ENCODE results near the gene MLXIPL. TPM values are rescaled to one million over a fixed set of nuclear protein-coding genes. Genes with fewer than 3 reads are reported as not detected.

Gene MLXIPL
- total and polyA plus RNA-seq, 7 donors, result 1.6 to 15.0 (median 7.2) TPM

- 63 to 70% methylated on average over 19 of the region's 19 CpGs for WGBS, 2 donors
- Histone ChIP-seq H3K27me3 (no peaks in the 10 kb centered on the region), H3K4me1 (peaks cover 0 to 21% (median 20%) of the 10 kb centered on the region in 4 donors), H3K36me3 (no peaks in the 10 kb centered on the region), H3K9me3 (no peaks in the 10 kb centered on the region), H3K4me3 (peak overlapping the region in 1 of 4 donors; percentile 75), H3K27ac (no peak overlapping the region)
- intact Hi-C loops (cut with DNase I), result loop anchor here (5.0 kb wide), 1 partner anchor 48 kb away; the partner anchor contains the start of gene STX1A
- TF ChIP-seq EP300 (IDR thresholded peaks at IDR 0.05) (no peak), POLR2A (IDR thresholded peaks at IDR 0.05) (no peak), CTCF (IDR thresholded peaks at IDR 0.05) (no peak), POLR2AphosphoS5 (IDR thresholded peaks at IDR 0.05) (no peak)
- DNase-seq, result no peak
These were observed 45.0 kb upstream of the MLXIPL start for GRCh38 chr7:73669288-73669701.

- TF ChIP-seq CTCF (IDR thresholded peaks at IDR 0.05) (no peak), POLR2AphosphoS5 (IDR thresholded peaks at IDR 0.05) (no peak), POLR2A (IDR thresholded peaks at IDR 0.05) (no peak), EP300 (IDR thresholded peaks at IDR 0.05) (no peak)
- Histone ChIP-seq H3K4me1 (peaks cover 0 to 21% (median 20%) of the 10 kb centered on the region in 4 donors), H3K36me3 (no peaks in the 10 kb centered on the region), H3K9me3 (no peaks in the 10 kb centered on the region), H3K27me3 (no peaks in the 10 kb centered on the region), H3K4me3 (peak overlapping the region; percentile 49 to 80 (median 76)), H3K27ac (no peak overlapping the region)
- WGBS, 2 donors, result 23 to 35% methylated on average over 5 of the region's 5 CpGs
- DNase-seq, result no peak
- intact Hi-C loops (cut with DNase I), result loop anchor here (5.0 kb wide), 1 partner anchor 48 kb away; the partner anchor contains the start of gene STX1A
These were observed 44.5 kb upstream of the MLXIPL start for GRCh38 chr7:73668886-73669230.

GRCh38 chr7:73668103-73668885, 44.0 kb upstream of the MLXIPL start:
- Histone ChIP-seq H3K36me3 (no peaks in the 10 kb centered on the region), H3K9me3 (no peaks in the 10 kb centered on the region), H3K4me3 (peak overlapping the region; percentile 49 to 80 (median 76)), H3K27ac (peak overlapping the region in 3 of 4 donors; percentile 25 to 66 (median 41)), H3K4me1 (peaks cover 0 to 21% (median 20%) of the 10 kb centered on the region in 4 donors), H3K27me3 (no peaks in the 10 kb centered on the region)
- no peak for TF ChIP-seq POLR2A (IDR thresholded peaks at IDR 0.05)
- TF ChIP-seq EP300 (IDR thresholded peaks at IDR 0.05), result no peak
- no peak for TF ChIP-seq CTCF (IDR thresholded peaks at IDR 0.05)
- no peak for TF ChIP-seq POLR2AphosphoS5 (IDR thresholded peaks at IDR 0.05)
- WGBS, 2 donors, result 2 to 4% methylated on average over 52 of the region's 52 CpGs
- no peak for DNase-seq
- intact Hi-C loops (cut with DNase I), result loop anchor here (5.0 kb wide), 1 partner anchor 49 kb away; the partner anchor contains the start of gene STX1A

- no peaks in the 10 kb centered on the region for H3K9me3 ChIP-seq
- no peaks in the 10 kb centered on the region for H3K27me3 ChIP-seq
- DNase-seq, result peak; percentile 94
- TF ChIP-seq POLR2A (IDR thresholded peaks at IDR 0.05), result no peak
- peak in 1 of 4 experiments; percentile 80 for TF ChIP-seq CTCF (IDR thresholded peaks at IDR 0.05)
- no peaks in the 10 kb centered on the region for H3K36me3 ChIP-seq
- intact Hi-C loops (cut with DNase I), result loop anchor here (1.0 to 5.0 kb wide), 2 partner anchors 50 to 60 kb away; partner anchors contain the start of gene STX1A
- peak within 1 kb of the TSS in 3 of 4 donors; percentile 25 to 66 (median 41) for H3K27ac ChIP-seq
- 1 to 3% methylated on average over 79 of the region's 79 CpGs for WGBS, 2 donors
- H3K4me1 ChIP-seq, result peaks cover 0 to 21% (median 20%) of the 10 kb centered on the region in 4 donors
- H3K4me3 ChIP-seq, result peak within 1 kb of the TSS; percentile 49 to 80 (median 76)
These were observed 43.2 kb upstream of the MLXIPL start, which contains the start of gene VPS37D for GRCh38 chr7:73667344-73668102. VPS37D (plus strand) TSS chr7:73667831; CDS start chr7:73667959, 128 bp downstream.
